B cell (primary cell): ENCODE results near the gene OR10G7. TPM values are rescaled to one million over a fixed set of nuclear protein-coding genes. Genes with fewer than 3 reads are reported as not detected.

Source experiments
- ATAC-seq: fragments of 200-7000 bp; cut with Tn5 transposase; one replicate; pipeline ENCODE4 v1.10.0; 2021; ENCODE audit warnings: low read depth, mild to moderate bottlenecking, moderate number of reproducible peaks, moderate library complexity
- CTCF ChIA-PET: fragments of 350-600 bp; sonication (Branson Sonifier 250); formaldehyde crosslinking; loops from one replicate; lab custom pipeline; 2021; ENCODE audit warnings: antibody characterized with exemption, inconsistent platforms; lab: Charles Lee
- POLR2A ChIA-PET: fragments of 350-600 bp; sonication (Branson Sonifier 250); formaldehyde crosslinking; loops from one replicate; lab custom pipeline; 2021; ENCODE audit warnings: antibody characterized with exemption; lab: Charles Lee
- DNase-seq: peaks from one replicate; pipeline ENCODE4 v3.0.0; 2013
- H2AFZ ChIP-seq: 2 replicates; pipeline ENCODE4 v1.6.1; 2012; ENCODE audit warnings: mild to moderate bottlenecking, low read depth, low read length; ENCODE audit not compliant: insufficient read depth, poor library complexity, severe bottlenecking
- H3K27ac ChIP-seq, 2 donors: 1 replicate in 1 of 2; 2 replicates in 1 of 2; pipeline ENCODE4 v1.5.1; 2012 to 2013; ENCODE audit warnings: low read length in 2 of 2, mild to moderate bottlenecking in 2 of 2, moderate library complexity in 1 of 2
- H3K27me3 ChIP-seq, 4 experiments: fragments of 200-600 bp in 1 of 4; sonication (generic) in 1 of 4; replicated peaks in 1 of 4; 1 replicate in 2 of 4; 2 replicates in 2 of 4; pipeline versions ENCODE4 v1.6.1 to v1.7.0; 2013 to 2016; ENCODE audit warnings: low read length in 3 of 4, mild to moderate bottlenecking in 2 of 4, mixed read lengths in 1 of 4, moderate library complexity in 1 of 4; ENCODE audit not compliant: insufficient read depth in 4 of 4, control insufficient read depth in 3 of 4; ENCODE audit errors: control extremely low read depth in 1 of 4
- H3K36me3 ChIP-seq, 2 experiments: replicated peaks in 1 of 2; 1 replicate in 1 of 2; 2 replicates in 1 of 2; pipeline versions ENCODE4 v1.6.1 to v1.7.1; 2013; ENCODE audit warnings: low read length in 1 of 2; ENCODE audit not compliant: insufficient read depth in 2 of 2, control insufficient read depth in 1 of 2; ENCODE audit errors: control extremely low read depth in 1 of 2, extremely low read depth in 1 of 2
- H3K4me1 ChIP-seq, 2 donors: fragments of 200-600 bp in 1 of 2; sonication (generic) in 1 of 2; 1 replicate in 1 of 2; 2 replicates in 1 of 2; pipeline versions ENCODE4 v1.5.1 to v1.6.1; 2013 to 2017; ENCODE audit warnings: low read length in 2 of 2; ENCODE audit not compliant: control insufficient read depth in 2 of 2, insufficient read depth in 2 of 2
- H3K4me2 ChIP-seq: replicated peaks from 2 replicates; pipeline ENCODE3; 2012; ENCODE audit warnings: mild to moderate bottlenecking, low read depth, low read length; ENCODE audit not compliant: poor library complexity, severe bottlenecking
- H3K4me3 ChIP-seq, 5 experiments: fragments of 200-600 bp in 1 of 5; sonication (generic) in 1 of 5; 1 replicate in 3 of 5; 2 replicates in 2 of 5; pipeline versions ENCODE4 v1.5.1 to v1.7.0; 2011 to 2016; ENCODE audit warnings: low read length in 4 of 5, mild to moderate bottlenecking in 4 of 5, low read depth in 2 of 5, control low read depth in 1 of 5, moderate library complexity in 1 of 5; ENCODE audit not compliant: insufficient read depth in 1 of 5; ENCODE audit errors: control extremely low read depth in 1 of 5, extremely low read depth in 1 of 5
- H3K79me2 ChIP-seq: fragments of 200-600 bp; sonication (generic); one replicate; pipeline ENCODE4 v1.6.0; 2016; ENCODE audit warnings: low read length; ENCODE audit not compliant: control insufficient read depth, insufficient read depth
- H3K9ac ChIP-seq: fragments of 200-600 bp; sonication (generic); 2 replicates; pipeline ENCODE4 v1.6.1; 2017; ENCODE audit warnings: mild to moderate bottlenecking, low read length, moderate library complexity
- H3K9me3 ChIP-seq, 3 donors: one replicate each; pipeline versions ENCODE4 v1.6.1 to v1.7.1; 2013; ENCODE audit warnings: low read length in 2 of 3; ENCODE audit not compliant: control insufficient read depth in 2 of 3, insufficient read depth in 1 of 3; ENCODE audit errors: control extremely low read depth in 1 of 3
- H4K20me1 ChIP-seq: 2 replicates; pipeline ENCODE4 v1.6.0; 2012; ENCODE audit warnings: mild to moderate bottlenecking, low read length; ENCODE audit not compliant: insufficient read depth, control insufficient read depth, poor library complexity, severe bottlenecking
- H3K27ac Mint-ChIP-seq: one replicate; pipeline ENCODE4 v1.8.0; 2021; ENCODE audit warnings: mixed read lengths
- H3K27me3 Mint-ChIP-seq: one replicate; pipeline ENCODE4 v1.8.0; 2021; ENCODE audit warnings: mixed read lengths
- H3K4me1 Mint-ChIP-seq: one replicate; pipeline ENCODE4 v1.8.0; 2021; ENCODE audit warnings: mixed read lengths
- H3K4me3 Mint-ChIP-seq: one replicate; pipeline ENCODE4 v1.8.0; 2021; ENCODE audit warnings: mixed read lengths
- H3K9me3 Mint-ChIP-seq: one replicate; pipeline ENCODE4 v1.8.0; 2022; ENCODE audit warnings: mixed read lengths; ENCODE audit not compliant: insufficient read depth
- CTCF ChIP-seq: fragments of 200-600 bp; IDR thresholded peaks from one replicate; pipeline ENCODE4 v1.8.0; 2022; ENCODE audit warnings: antibody characterized with exemption, mild to moderate bottlenecking
- EZH2 ChIP-seq: IDR thresholded peaks from 2 replicates; pipeline ENCODE4 v1.6.1; 2012; ENCODE audit warnings: borderline replicate concordance, low read depth, mild to moderate bottlenecking, moderate library complexity, low read length; ENCODE audit not compliant: insufficient read depth, poor library complexity, severe bottlenecking
- WGBS: methylation state at CpG from one replicate; pipeline ENCODE4 v1.1.5; 2013; ENCODE audit warnings: missing lambda C conversion rate; ENCODE audit not compliant: insufficient coverage; 5-methylcytosine and 5-hydroxymethylcytosine counted together
- intact Hi-C: fragments of 100-400 bp; cut with micrococcal nuclease; formaldehyde crosslinking; loops from one replicate; pipeline ENCODE4 v1.10.0; 2022
- polyA plus RNA-seq: library from polyadenylated mRNA; depleted of rRNA; stranded (reverse); fragments of >200 nt; gene quantifications from 2 replicates; pipeline ENCODE4 v1.2.3, GENCODE V29; 2012
- total RNA-seq, 2 donors: library from RNA; stranded (reverse); fragments of 120-200 nt in 1 of 2; gene quantifications; 1 replicate in 1 of 2; 2 replicates in 1 of 2; pipeline versions ENCODE4 v1.2.3 to v1.2.4, GENCODE V29; 2013 to 2022

Gene OR10G7
- total and polyA plus RNA-seq, 2 donors (not counting 1 experiment from before 2014, with no cell fraction given), result not detected

DNA sequence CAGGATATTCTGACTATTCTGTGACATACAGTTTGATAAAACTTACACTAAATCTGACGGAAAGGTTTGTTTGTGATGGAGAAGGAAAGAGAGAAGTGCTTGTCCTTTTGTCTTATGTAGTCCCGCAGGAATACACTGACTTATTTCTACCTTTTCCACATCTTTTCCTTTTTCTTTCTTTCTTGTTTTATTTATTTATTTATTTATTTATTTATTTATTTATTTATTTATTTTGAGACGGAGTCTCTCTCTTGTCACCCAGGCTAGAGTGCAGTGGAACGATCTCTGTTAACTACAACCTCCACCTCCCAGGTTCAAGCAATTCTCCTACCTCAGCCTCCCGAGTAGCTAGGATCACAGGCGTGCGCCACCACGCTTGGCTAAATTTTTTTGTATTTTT lies 31.0 kb upstream of the OR10G7 start:
- Mint-ChIP-seq H3K9me3 (no peaks in the 10 kb centered on the region), H3K27me3 (peaks cover 44% of the 10 kb centered on the region), H3K27ac (no peak overlapping the region), H3K4me3 (no peak overlapping the region), H3K4me1 (peaks cover 27% of the 10 kb centered on the region)
- no peak overlapping the region for H2AFZ ChIP-seq
- H3K4me3 ChIP-seq, result no peak overlapping the region
- no peak overlapping the region for H3K9ac ChIP-seq
- 100% methylated on average over 2 of the region's 8 CpGs for WGBS
- H3K4me2 ChIP-seq, result no peak overlapping the region
- peaks cover 33 to 39% of the 10 kb centered on the region in 2 donors for H3K4me1 ChIP-seq
- ChIA-PET POLR2A (no interaction called here), CTCF (interaction anchor here (0.8 to 4.7 kb wide), 13 partner anchors 10 to 549 kb away, joined by 3 to 95 read pairs (median 4); partner anchors contain the start of gene VWA5A)
- peaks cover 0 to 13% (median 0%) of the 10 kb centered on the region in 3 donors for H3K9me3 ChIP-seq
- H4K20me1 ChIP-seq, result no peaks in the 10 kb centered on the region
- H3K79me2 ChIP-seq, result no peaks in the 10 kb centered on the region
- H3K27ac ChIP-seq, result no peak overlapping the region
- no peak for ATAC-seq
- no peaks in the 10 kb centered on the region for H3K36me3 ChIP-seq
- no peak for DNase-seq
- no peak for TF ChIP-seq CTCF
- no peak for TF ChIP-seq EZH2
- intact Hi-C loops, result loop anchor here (5.0 kb wide), 1 partner anchor 125 kb away; no protein-coding TSS in a partner anchor
- H3K27me3 ChIP-seq, result peaks cover 0 to 15% (median 13%) of the 10 kb centered on the region in 4 experiments

GRCh38 chr11:124071623-124071948 lies 30.5 kb upstream of the OR10G7 start:
- no peak overlapping the region for H3K4me3 ChIP-seq
- H3K9me3 Mint-ChIP-seq, result no peaks in the 10 kb centered on the region
- peak overlapping the region; percentile 44 for H3K4me2 ChIP-seq
- ATAC-seq, result no peak
- POLR2A ChIA-PET, result no interaction called here
- no peak overlapping the region for H2AFZ ChIP-seq
- H3K4me3 Mint-ChIP-seq, result no peak overlapping the region
- peaks cover 0 to 14% (median 12%) of the 10 kb centered on the region in 4 experiments for H3K27me3 ChIP-seq
- H3K4me1 Mint-ChIP-seq, result peaks cover 24% of the 10 kb centered on the region
- no peak for DNase-seq
- H3K36me3 ChIP-seq, result no peaks in the 10 kb centered on the region
- H3K4me1 ChIP-seq, result peaks cover 31 to 38% of the 10 kb centered on the region in 2 donors
- no peak overlapping the region for H3K27ac ChIP-seq
- peaks cover 0 to 13% (median 0%) of the 10 kb centered on the region in 3 donors for H3K9me3 ChIP-seq
- intact Hi-C loops, result loop anchor here (1.0 to 5.0 kb wide), 2 partner anchors 126 to 259 kb away; no protein-coding TSS in a partner anchor
- CTCF ChIA-PET, result interaction anchor here (0.7 to 4.7 kb wide), 21 partner anchors 8 to 573 kb away, joined by 3 to 95 read pairs (median 4); partner anchors contain the start of genes TBRG1 and VWA5A
- H3K27me3 Mint-ChIP-seq, result peaks cover 44% of the 10 kb centered on the region
- WGBS, result 90% methylated on average over 3 of the region's 4 CpGs
- H4K20me1 ChIP-seq, result no peaks in the 10 kb centered on the region
- no peaks in the 10 kb centered on the region for H3K79me2 ChIP-seq
- no peak overlapping the region for H3K9ac ChIP-seq
- TF ChIP-seq CTCF, result peak; percentile 58
- no peak for TF ChIP-seq EZH2
- no peak overlapping the region for H3K27ac Mint-ChIP-seq
